Erythroblast (primary cell): ENCODE measurements around the gene LMAN2L.

Experiments used
- GATA1 ChIP-seq: IDR thresholded peaks from 2 replicates; pipeline ENCODE4 v1.6.1; 2011; ENCODE audit warnings: low read depth, mild to moderate bottlenecking, control low read depth, low read length, moderate library complexity
- POLR2A ChIP-seq: IDR thresholded peaks from 2 replicates; pipeline ENCODE4 v1.6.1; 2011; ENCODE audit warnings: mild to moderate bottlenecking, low read length

GRCh38 chr2:96662360-96662759, 77.5 kb downstream of the LMAN2L start:
- no peak for TF ChIP-seq POLR2A
- TF ChIP-seq GATA1: no peak
